GM18526 (cell line): ENCODE results near the gene RPS6KL1.

Experiments
- POLR2A ChIP-seq: IDR thresholded peaks from 3 replicates; pipeline ENCODE4 v1.6.1; 2011; ENCODE audit not compliant: insufficient read length; ENCODE audit errors: extremely low read depth

The RPS6KL1 gene

DNA sequence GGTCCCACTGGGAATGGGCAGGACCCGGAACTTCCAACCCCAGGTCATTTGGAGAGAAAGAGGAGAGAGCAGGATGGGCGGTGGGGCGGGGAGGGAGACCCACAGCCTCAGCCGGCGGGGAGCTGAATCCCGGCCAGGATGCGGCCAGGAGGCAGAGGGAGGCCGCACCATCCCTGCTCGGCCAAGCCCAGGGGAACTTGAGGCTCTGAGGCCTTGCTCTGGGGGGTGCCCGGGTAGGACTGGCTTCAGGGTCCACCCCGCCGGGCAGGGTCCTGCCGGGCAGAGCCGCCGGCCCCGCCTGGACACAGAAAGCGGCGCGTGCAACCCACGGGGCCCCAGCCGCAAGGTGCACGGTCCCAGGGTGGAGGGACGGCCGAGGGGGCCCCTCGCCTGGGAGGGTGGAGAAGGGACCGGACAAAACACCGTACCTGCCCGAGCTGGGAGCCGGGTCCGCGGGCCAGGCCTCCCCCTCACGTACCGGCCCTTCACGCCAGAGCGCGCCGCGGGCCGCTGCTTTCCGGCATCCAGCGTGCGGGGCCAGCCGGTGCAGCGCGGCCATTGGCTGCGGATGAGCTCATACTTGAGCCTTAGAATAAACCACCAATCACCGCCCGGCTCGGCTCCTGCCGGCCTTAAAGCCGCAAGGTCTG is at the start of gene RPS6KL1:
TSS of gene RPS6KL1 (minus strand) at position 509 of the 650 bp plus-strand sequence. CDS start 1,719 bp downstream, outside the sequence.
- no peak for TF ChIP-seq POLR2A

DNA sequence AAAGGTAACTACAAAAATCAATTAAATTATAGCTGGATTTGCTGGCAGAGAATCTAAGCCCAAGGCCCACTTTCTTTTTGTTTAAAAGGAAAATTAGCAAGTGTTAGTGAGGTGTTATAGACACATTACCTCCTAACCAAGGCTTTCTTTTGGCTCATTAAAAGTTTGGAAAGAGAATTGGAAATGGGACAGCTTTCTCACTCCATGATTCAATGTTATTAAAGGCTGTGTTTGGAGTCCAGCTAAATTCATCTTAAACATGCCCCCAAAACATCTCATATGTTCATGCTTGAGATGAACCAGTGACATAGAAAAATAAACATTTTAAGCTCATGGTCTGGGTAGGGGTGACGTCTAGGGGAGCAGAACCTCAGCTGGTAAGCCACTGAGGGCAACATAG is 45.8 kb upstream of the RPS6KL1 start:
- no peak for TF ChIP-seq POLR2A

DNA sequence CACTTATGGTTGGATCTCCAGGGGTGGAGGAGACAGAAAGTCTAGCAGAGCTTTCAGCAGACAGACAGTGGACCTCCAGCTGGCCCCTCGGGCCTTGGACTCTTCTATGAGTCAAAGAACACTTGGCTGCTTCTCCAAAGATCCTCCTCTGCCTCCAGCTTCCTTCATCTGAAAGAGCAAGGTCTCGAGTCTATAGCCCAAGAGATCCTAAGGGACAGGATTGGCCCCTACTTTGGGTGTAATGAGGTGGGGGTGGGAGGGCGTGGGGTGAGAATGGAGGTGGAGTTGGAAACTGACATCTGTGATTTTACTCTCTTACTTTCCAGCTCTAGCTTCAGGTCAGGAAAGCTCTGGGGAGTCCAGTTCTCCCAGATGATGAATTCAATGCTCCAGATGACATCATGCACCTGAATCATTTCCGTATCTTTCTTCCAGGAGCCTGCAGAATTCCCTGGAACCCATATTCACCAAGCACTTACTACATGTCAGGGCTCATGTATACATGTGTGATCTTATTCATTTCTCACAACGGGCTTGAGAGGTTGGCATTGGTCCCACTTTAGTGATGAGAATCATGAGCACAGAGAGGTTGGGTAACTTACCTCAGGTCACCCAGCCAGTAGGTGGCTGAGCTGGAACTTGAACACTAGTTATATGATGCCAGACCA is 42.6 kb upstream of the RPS6KL1 start:
- TF ChIP-seq POLR2A: no peak

- no peak for TF ChIP-seq POLR2A
Observed at GRCh38 chr14:74964787-74965485, 41.9 kb upstream of the RPS6KL1 start.

DNA sequence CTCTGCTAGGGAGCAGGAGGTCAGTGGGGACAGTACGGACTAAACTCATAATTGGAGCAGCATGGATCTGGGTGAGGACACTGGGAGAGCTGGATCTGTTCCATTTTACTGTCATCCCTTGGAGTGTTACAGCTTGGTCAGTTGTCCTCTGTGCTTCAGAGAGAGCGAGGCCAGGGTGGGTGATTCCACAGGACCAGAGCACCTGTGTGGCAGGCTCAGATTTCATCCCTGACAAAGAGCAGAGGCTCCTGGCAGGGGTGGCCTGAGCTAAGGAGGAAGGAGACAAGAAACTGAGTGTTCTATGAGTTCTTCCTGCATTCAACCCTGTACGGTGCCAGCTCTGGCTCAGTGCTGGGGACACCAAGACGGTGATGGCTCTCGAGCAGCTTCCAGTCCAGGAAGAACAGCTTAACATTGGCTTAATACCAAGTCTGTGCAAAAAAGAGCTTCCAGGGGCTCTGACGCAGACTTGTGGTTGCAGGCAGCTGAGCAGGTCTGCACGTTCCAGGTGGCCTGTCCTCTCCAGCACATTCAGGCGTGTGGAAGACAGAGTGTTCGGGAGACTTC is 40.7 kb upstream of the RPS6KL1 start:
- no peak for TF ChIP-seq POLR2A

GRCh38 chr14:74963178-74963704 is 40.2 kb upstream of the RPS6KL1 start:
- TF ChIP-seq POLR2A: no peak

DNA sequence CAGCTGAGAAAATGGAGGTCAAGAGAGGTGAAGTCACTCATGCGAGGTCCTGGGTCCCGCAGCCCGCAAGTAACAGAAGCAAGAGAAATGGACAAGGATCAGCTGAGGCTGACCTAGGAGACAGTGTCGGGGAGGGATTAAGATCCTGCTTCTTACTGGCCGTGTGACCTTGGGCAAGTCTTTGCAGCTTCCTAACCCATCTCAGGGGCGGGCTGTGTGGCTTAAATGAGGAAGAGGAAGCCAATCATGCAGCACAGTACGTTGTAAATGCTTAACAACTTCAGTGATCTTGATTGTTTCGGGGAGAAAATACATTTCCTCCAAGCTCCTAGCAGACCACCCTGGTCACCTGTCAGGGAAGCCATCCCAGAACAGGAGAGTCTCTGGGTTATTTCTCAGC is 39.4 kb upstream of the RPS6KL1 start:
- TF ChIP-seq POLR2A: no peak

DNA sequence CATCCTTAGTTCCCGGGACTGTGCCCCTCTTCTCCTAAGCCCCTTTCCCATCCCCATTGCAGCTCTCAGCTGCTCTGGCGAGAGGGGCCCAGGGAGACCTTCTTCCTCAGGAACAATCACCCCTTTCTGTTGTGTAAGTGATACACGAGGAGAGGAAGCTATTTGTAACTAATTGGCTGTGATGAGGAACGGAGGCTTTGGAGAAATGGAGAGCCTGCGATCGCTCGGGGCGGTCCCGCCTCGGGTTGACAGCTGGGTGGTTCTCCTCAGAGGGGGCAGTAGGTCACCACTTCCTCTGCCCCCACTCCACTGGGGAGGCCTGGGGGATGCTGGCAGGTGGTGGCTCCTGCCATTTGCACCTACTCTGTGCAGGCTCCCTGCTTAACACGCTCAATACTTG is 39.0 kb upstream of the RPS6KL1 start:
- no peak for TF ChIP-seq POLR2A

GRCh38 chr14:74961238-74961911 is 38.3 kb upstream of the RPS6KL1 start:
- no peak for TF ChIP-seq POLR2A

DNA sequence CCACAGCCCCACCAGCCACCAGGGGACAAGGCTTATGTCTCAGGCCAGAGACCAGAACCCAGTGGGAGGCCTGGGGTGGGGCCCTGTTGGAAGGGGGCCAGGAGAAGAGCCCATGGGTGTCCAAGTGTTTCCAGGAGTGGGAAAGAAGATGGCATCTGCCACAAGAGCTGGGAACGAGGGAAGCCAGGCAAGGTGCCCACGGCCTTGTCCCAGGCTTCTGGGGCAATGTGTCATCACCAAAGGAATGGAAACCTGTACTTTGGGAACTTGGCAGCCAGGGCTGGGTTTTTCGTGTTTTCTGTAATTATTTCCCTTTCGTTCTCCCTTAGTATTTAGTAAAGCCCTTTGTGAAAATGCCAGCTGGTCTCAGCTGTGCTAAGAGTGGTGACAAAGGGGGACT is 37.7 kb upstream of the RPS6KL1 start:
- TF ChIP-seq POLR2A: no peak

- no peak for TF ChIP-seq POLR2A
Observed at GRCh38 chr14:74959596-74960180, 36.6 kb upstream of the RPS6KL1 start.

GRCh38 chr14:74956280-74957072 is 33.4 kb upstream of the RPS6KL1 start:
- no peak for TF ChIP-seq POLR2A

- no peak for TF ChIP-seq POLR2A
Observed at GRCh38 chr14:74956027-74956279, 32.9 kb upstream of the RPS6KL1 start.
